T-cell (primary cell): ENCODE measurements around the gene MX1. TPM values are rescaled to one million over a fixed set of nuclear protein-coding genes. Genes with fewer than 3 reads are reported as not detected.
"Not testable (repeated sequence)": the region's sequence is repeated elsewhere in the genome, so short reads cannot be mapped to it uniquely, and the experiment has no call there.

ENCODE experiments used
- ATAC-seq, 4 experiments: fragments of 200-7000 bp in 3 of 4; fragments of 150-1000 bp in 1 of 4; cut with Tn5 transposase; replicated peaks in 1 of 4; 1 replicate in 3 of 4; 2 replicates in 1 of 4; pipeline ENCODE4 v1.10.0; 2021; ENCODE audit warnings: moderate library complexity in 3 of 4, mild to moderate bottlenecking in 2 of 4, moderate number of reproducible peaks in 1 of 4
- CTCF ChIA-PET, 2 donors: fragments of 300-600 bp; sonication (Branson Sonifier 250); formaldehyde crosslinking; loops; one replicate each; lab custom pipeline; 2022; ENCODE audit warnings: antibody characterized with exemption in 2 of 2; lab: Charles Lee
- POLR2A ChIA-PET, 2 donors: fragments of 300-600 bp; sonication (Branson Sonifier 250); formaldehyde crosslinking; loops; one replicate each; lab custom pipeline; 2022; ENCODE audit warnings: antibody characterized with exemption in 2 of 2; lab: Charles Lee
- DNase-seq, 35 experiments: peaks; one replicate each; pipeline versions ENCODE4 v3.0.0 to v3.0.0-alpha.2; 2013 to 2023
- H3K27ac ChIP-seq: one replicate; pipeline ENCODE4 v1.5.1; 2013; ENCODE audit warnings: low read length
- H3K27me3 ChIP-seq, 2 experiments: replicated peaks in 1 of 2; 1 replicate in 1 of 2; 2 replicates in 1 of 2; pipeline versions ENCODE4 v1.6.1 to v1.7.0; 2013; ENCODE audit warnings: low read length in 1 of 2, mixed read lengths in 1 of 2; ENCODE audit not compliant: control insufficient read depth in 2 of 2, insufficient read depth in 2 of 2; ENCODE audit errors: extremely low read depth in 1 of 2
- H3K36me3 ChIP-seq, 2 donors: 1 replicate in 1 of 2; 2 replicates in 1 of 2; pipeline versions ENCODE4 v1.6.1 to v1.7.0; 2013; ENCODE audit warnings: low read length in 1 of 2; ENCODE audit not compliant: control insufficient read depth in 2 of 2, insufficient read depth in 1 of 2; ENCODE audit errors: extremely low read depth in 1 of 2
- H3K4me1 ChIP-seq, 2 experiments: 1 replicate in 1 of 2; 2 replicates in 1 of 2; pipeline versions ENCODE4 v1.6.1 to v1.7.0; 2013; ENCODE audit warnings: low read length in 2 of 2, mixed read lengths in 1 of 2; ENCODE audit not compliant: insufficient read depth in 2 of 2, control insufficient read depth in 1 of 2; ENCODE audit errors: extremely low read depth in 1 of 2
- H3K4me3 ChIP-seq, 2 donors: 1 replicate in 1 of 2; 2 replicates in 1 of 2; pipeline versions ENCODE4 v1.5.1 to v1.7.0; 2013; ENCODE audit warnings: mild to moderate bottlenecking in 2 of 2, low read length in 1 of 2, moderate library complexity in 1 of 2; ENCODE audit not compliant: control insufficient read depth in 1 of 2; ENCODE audit errors: extremely low read depth in 1 of 2
- H3K9me3 ChIP-seq: 2 replicates; pipeline ENCODE4 v1.7.0; 2013
- H3K27ac Mint-ChIP-seq, 2 donors: one replicate each; pipeline ENCODE4 v1.8.0; 2020 to 2021; ENCODE audit warnings: mild to moderate bottlenecking in 2 of 2, mixed read lengths in 2 of 2
- H3K27me3 Mint-ChIP-seq, 2 donors: one replicate each; pipeline ENCODE4 v1.8.0; 2021 to 2022; ENCODE audit warnings: mixed read lengths in 2 of 2
- H3K36me3 Mint-ChIP-seq: one replicate; pipeline ENCODE4 v1.8.0; 2021; ENCODE audit warnings: mixed read lengths
- H3K4me1 Mint-ChIP-seq, 3 donors: one replicate each; pipeline ENCODE4 v1.8.0; 2020 to 2022; ENCODE audit warnings: mixed read lengths in 3 of 3, mild to moderate bottlenecking in 1 of 3
- H3K4me3 Mint-ChIP-seq, 3 donors: one replicate each; pipeline ENCODE4 v1.8.0; 2020 to 2022; ENCODE audit warnings: mild to moderate bottlenecking in 3 of 3, mixed read lengths in 3 of 3, moderate library complexity in 3 of 3
- H3K9me3 Mint-ChIP-seq, 3 donors: one replicate each; pipeline ENCODE4 v1.8.0; 2020 to 2022; ENCODE audit warnings: mixed read lengths in 3 of 3
- WGBS: methylation state at CpG from one replicate; pipeline ENCODE4 v1.1.5; 2013; ENCODE audit warnings: missing lambda C conversion rate; ENCODE audit not compliant: insufficient coverage; 5-methylcytosine and 5-hydroxymethylcytosine counted together
- total RNA-seq, 35 experiments: library from RNA in 6 of 35; stranded (reverse) in 6 of 35; fragments of 120-200 nt in 1 of 35; gene quantifications; one replicate each; pipeline versions ENCODE4 v1.2.1 to v1.2.4 and lab custom pipeline; 2013 to 2026

MX1 gene
- total RNA-seq, 5 donors from 2014 or later (not counting 1 experiment from before 2014, with no cell fraction given) = 55.2 to 82.5 (median 68.7) TPM

- ATAC-seq, H3K36me3 ChIP-seq, DNase-seq, H3K9me3 ChIP-seq, H3K27me3 ChIP-seq, H3K36me3 Mint-ChIP-seq, POLR2A ChIA-PET, H3K27me3 Mint-ChIP-seq, CTCF ChIA-PET, H3K9me3 Mint-ChIP-seq, H3K27ac ChIP-seq: not testable (repeated sequence)
- Histone ChIP-seq H3K4me3 (peak overlapping the region in 1 of 2 donors; percentile 67), H3K4me1 (peaks cover 5 to 29% of the 10 kb centered on the region in 2 experiments)
- peaks cover 45 to 60% (median 46%) of the 10 kb centered on the region in 3 donors for H3K4me1 Mint-ChIP-seq
- H3K4me3 Mint-ChIP-seq = peak overlapping the region; percentile 84 to 95 (median 91)
- peak overlapping the region; percentile 91 to 94 for H3K27ac Mint-ChIP-seq
- WGBS = no CpG with 5 or more reads among the region's 8 CpGs
These were observed 5.0 kb upstream of the MX1 start for GRCh38 chr21:41420998-41421397.

GRCh38 chr21:41422546-41423304 is 3.3 kb upstream of the MX1 start:
- Mint-ChIP-seq H3K27ac (peak overlapping the region; percentile 87 to 98), H3K4me3 (no peak overlapping the region), H3K27me3 (no peaks in the 10 kb centered on the region), H3K9me3 (no peaks in the 10 kb centered on the region), H3K36me3 (peaks cover 4% of the 10 kb centered on the region), H3K4me1 (peaks cover 55 to 72% (median 55%) of the 10 kb centered on the region in 3 donors)
- Histone ChIP-seq H3K27ac (no peak overlapping the region), H3K4me3 (no peak overlapping the region), H3K27me3 (no peaks in the 10 kb centered on the region), H3K36me3 (no peaks in the 10 kb centered on the region), H3K9me3 (no peaks in the 10 kb centered on the region), H3K4me1 (peaks cover 5 to 39% of the 10 kb centered on the region in 2 experiments)
- POLR2A ChIA-PET = no interaction called here
- CTCF ChIA-PET = interaction anchor here in 1 of 2 donors (1.0 to 1.3 kb wide), 2 partner anchors 52 to 139 kb away, joined by 3 read pairs; no protein-coding TSS in a partner anchor
- no peak for DNase-seq
- 91% methylated on average over 16 of the region's 19 CpGs for WGBS
- no peak for ATAC-seq

- DNase-seq, H3K27me3 ChIP-seq, H3K4me3 ChIP-seq, ATAC-seq, H3K27ac ChIP-seq, H3K36me3 ChIP-seq, H3K9me3 Mint-ChIP-seq, H3K9me3 ChIP-seq, H3K36me3 Mint-ChIP-seq, H3K27me3 Mint-ChIP-seq, POLR2A ChIA-PET: not testable (repeated sequence)
- Mint-ChIP-seq H3K4me1 (peaks cover 60 to 78% (median 61%) of the 10 kb centered on the region in 3 donors), H3K4me3 (peak overlapping the region in 1 of 3 donors; percentile 94), H3K27ac (peak overlapping the region; percentile 87 to 98)
- CTCF ChIA-PET = interaction anchor here in 1 of 2 donors (1.0 to 1.3 kb wide), 2 partner anchors 52 to 140 kb away, joined by 3 read pairs; no protein-coding TSS in a partner anchor
- WGBS = no CpG with 5 or more reads among the region's 5 CpGs
- H3K4me1 ChIP-seq = peaks cover 5 to 39% of the 10 kb centered on the region in 2 experiments
These were observed 2.8 kb upstream of the MX1 start for GRCh38 chr21:41423305-41423636.

GRCh38 chr21:41425588-41425953 is 468 bp upstream of the MX1 start:
- 52% methylated on average over 6 of the region's 7 CpGs for WGBS
- peak overlapping the region; percentile 94 to 96 (median 94) for H3K4me3 Mint-ChIP-seq
- peaks cover 56 to 81% (median 73%) of the 10 kb centered on the region in 3 donors for H3K4me1 Mint-ChIP-seq
- Histone ChIP-seq H3K4me1 (peaks cover 5 to 31% of the 10 kb centered on the region in 2 experiments), H3K27ac (peak overlapping the region; percentile 66), H3K9me3 (no peaks in the 10 kb centered on the region), H3K36me3 (peaks cover 0 to 2% of the 10 kb centered on the region in 2 donors), H3K4me3 (peak overlapping the region; percentile 61 to 96), H3K27me3 (no peaks in the 10 kb centered on the region)
- CTCF ChIA-PET = interaction anchor here in 1 of 2 donors (1.0 to 1.5 kb wide), 4 partner anchors 62 to 499 kb away, joined by 3 to 5 read pairs (median 4); partner anchors contain the start of gene MX2
- H3K27me3 Mint-ChIP-seq = no peaks in the 10 kb centered on the region
- no peak for ATAC-seq
- H3K9me3 Mint-ChIP-seq = no peaks in the 10 kb centered on the region
- peaks cover 27% of the 10 kb centered on the region for H3K36me3 Mint-ChIP-seq
- POLR2A ChIA-PET = interaction anchor here (1.6 to 2.3 kb wide), 2 partner anchors 53 to 63 kb away, joined by 4 to 10 read pairs; partner anchors contain the start of gene MX2 (in 1 of the 2)
- peak in 1 of 35 experiments; percentile 2 for DNase-seq
- H3K27ac Mint-ChIP-seq = peak overlapping the region; percentile 97 to 98

GRCh38 chr21:41426676-41427404 is 801 bp downstream of the MX1 start:
- Mint-ChIP-seq H3K27ac (peak overlapping the region; percentile 97 to 98), H3K4me1 (peaks cover 47 to 78% (median 67%) of the 10 kb centered on the region in 3 donors), H3K9me3 (no peaks in the 10 kb centered on the region), H3K4me3 (peak overlapping the region; percentile 94 to 96 (median 94)), H3K36me3 (peaks cover 36% of the 10 kb centered on the region), H3K27me3 (no peaks in the 10 kb centered on the region)
- peak overlapping the region; percentile 61 to 96 for H3K4me3 ChIP-seq
- H3K9me3 ChIP-seq = no peaks in the 10 kb centered on the region
- DNase-seq (peak in 2 of 35 experiments; percentile 2 to 11), ATAC-seq (peak in 2 of 4 experiments; percentile 1 to 16)
- 18% methylated on average over 16 of the region's 41 CpGs for WGBS
- H3K27ac ChIP-seq = peak overlapping the region; percentile 66
- peaks cover 0 to 9% of the 10 kb centered on the region in 2 donors for H3K36me3 ChIP-seq
- CTCF ChIA-PET = no interaction called here
- no peaks in the 10 kb centered on the region for H3K27me3 ChIP-seq
- POLR2A ChIA-PET = no interaction called here
- H3K4me1 ChIP-seq = peaks cover 5 to 28% of the 10 kb centered on the region in 2 experiments

GRCh38 chr21:41427556-41427955 is 1.5 kb downstream of the MX1 start:
- Histone ChIP-seq H3K27ac (peak overlapping the region; percentile 66), H3K4me3 (no peak overlapping the region), H3K4me1 (peaks cover 5 to 28% of the 10 kb centered on the region in 2 experiments), H3K27me3 (no peaks in the 10 kb centered on the region), H3K9me3 (no peaks in the 10 kb centered on the region), H3K36me3 (peaks cover 0 to 16% of the 10 kb centered on the region in 2 donors)
- ATAC-seq = no peak
- Mint-ChIP-seq H3K36me3 (peaks cover 43% of the 10 kb centered on the region), H3K9me3 (no peaks in the 10 kb centered on the region), H3K4me3 (peak overlapping the region; percentile 94 to 96 (median 94)), H3K4me1 (peaks cover 43 to 81% (median 66%) of the 10 kb centered on the region in 3 donors), H3K27me3 (no peaks in the 10 kb centered on the region), H3K27ac (peak overlapping the region; percentile 97 to 98)
- DNase-seq = no peak
- ChIA-PET POLR2A (no interaction called here), CTCF (no interaction called here)
- WGBS = 100% methylated on average over 3 of the region's 8 CpGs
